Uterus (tissue), 4 donors: Measurements from ENCODE around the gene ITGA2. TPM values are rescaled to one million over a fixed set of nuclear protein-coding genes. Genes with fewer than 3 reads are reported as not detected.

Source experiments
- DNase-seq, 2 donors: peaks; one replicate each; pipeline ENCODE4 v3.0.0-alpha.2; 2019 to 2020
- H3K27ac ChIP-seq, 2 donors: fragments of 200-600 bp; sonication (generic); 1 replicate in 1 of 2; 2 replicates in 1 of 2; pipeline ENCODE4 v1.5.1; 2016 to 2018
- H3K27me3 ChIP-seq, 2 donors: fragments of 200-600 bp; sonication (generic); one replicate each; pipeline ENCODE4 v1.5.1; 2018 to 2019; ENCODE audit warnings: control low read depth in 1 of 2
- H3K36me3 ChIP-seq, 2 donors: fragments of 200-600 bp; sonication (generic); one replicate each; pipeline ENCODE4 v1.5.1; 2019; ENCODE audit warnings: control low read depth in 1 of 2
- H3K4me1 ChIP-seq, 2 donors: fragments of 200-600 bp; sonication (generic); one replicate each; pipeline ENCODE4 v1.5.1; 2018 to 2019; ENCODE audit warnings: control low read depth in 1 of 2
- H3K4me3 ChIP-seq, 2 donors: fragments of 200-600 bp; sonication (generic); 1 replicate in 1 of 2; 2 replicates in 1 of 2; pipeline ENCODE4 v1.5.1; 2018 to 2019; ENCODE audit warnings: mild to moderate bottlenecking in 1 of 2
- H3K9me3 ChIP-seq, 2 donors: fragments of 200-600 bp; sonication (generic); one replicate each; pipeline ENCODE4 v1.5.1; 2019; ENCODE audit warnings: control low read depth in 1 of 2
- CTCF ChIP-seq, 4 experiments: fragments of 200-600 bp in 2 of 4; fragments of 450-650 bp in 2 of 4; sonication (generic) in 2 of 4; IDR thresholded peaks; one replicate each; pipeline ENCODE4 v1.5.1; 2016 to 2019; ENCODE audit warnings: antibody characterized with exemption in 4 of 4, mild to moderate bottlenecking in 2 of 4, moderate library complexity in 1 of 4
- POLR2A ChIP-seq, 2 donors: fragments of 450-650 bp; IDR thresholded peaks; one replicate each; pipeline ENCODE4 v1.6.1; 2016; ENCODE audit warnings: antibody characterized with exemption in 2 of 2, mild to moderate bottlenecking in 1 of 2, moderate library complexity in 1 of 2
- intact Hi-C: fragments of 100-400 bp; cut with DNase I; formaldehyde crosslinking; loops from one replicate; pipeline ENCODE4 v1.15.1; 2023; ENCODE audit warnings: low total_unique reads
- total RNA-seq, 4 donors: library from RNA; depleted of rRNA in 3 of 4; stranded (reverse); fragments of >200 nt in 3 of 4; gene quantifications; one replicate each; pipeline versions ENCODE4 v1.1.0 to v1.2.4, GENCODE V29; 2014 to 2023
- donor health status: DM: yes; HTN: yes; CAD: no.

The ITGA2 gene
- total RNA-seq, 4 donors from 2014 or later: 1.3 to 22.4 (median 4.5) TPM

- Histone ChIP-seq H3K4me1 (no peaks in the 10 kb centered on the region), H3K9me3 (no peaks in the 10 kb centered on the region), H3K4me3 (no peak overlapping the region), H3K27me3 (no peaks in the 10 kb centered on the region), H3K36me3 (no peaks in the 10 kb centered on the region), H3K27ac (no peak overlapping the region)
- no peak for TF ChIP-seq POLR2A (IDR thresholded peaks at IDR 0.05)
- TF ChIP-seq CTCF (IDR thresholded peaks at IDR 0.05): no peak
- intact Hi-C loops: no loop called here
- DNase-seq: no peak
Measured at GRCh38 chr5:53063176-53063575, 74.0 kb downstream of the ITGA2 start.

GRCh38 chr5:53063791-53064190 lies 74.6 kb downstream of the ITGA2 start:
- intact Hi-C loops: no loop called here
- TF ChIP-seq POLR2A (IDR thresholded peaks at IDR 0.05) (no peak), CTCF (IDR thresholded peaks at IDR 0.05) (no peak)
- no peaks in the 10 kb centered on the region for H3K27me3 ChIP-seq
- no peak overlapping the region for H3K4me3 ChIP-seq
- H3K9me3 ChIP-seq: no peaks in the 10 kb centered on the region
- H3K4me1 ChIP-seq: no peaks in the 10 kb centered on the region
- DNase-seq: no peak
- no peaks in the 10 kb centered on the region for H3K36me3 ChIP-seq
- no peak overlapping the region for H3K27ac ChIP-seq

- Histone ChIP-seq H3K4me1 (no peaks in the 10 kb centered on the region), H3K4me3 (no peak overlapping the region), H3K36me3 (no peaks in the 10 kb centered on the region), H3K27ac (no peak overlapping the region), H3K27me3 (no peaks in the 10 kb centered on the region), H3K9me3 (no peaks in the 10 kb centered on the region)
- intact Hi-C loops: no loop called here
- no peak for DNase-seq
- no peak for TF ChIP-seq POLR2A (IDR thresholded peaks at IDR 0.05)
- TF ChIP-seq CTCF (IDR thresholded peaks at IDR 0.05): no peak
Measured at GRCh38 chr5:53066088-53066487, 76.9 kb downstream of the ITGA2 start.

GRCh38 chr5:53067641-53068040 lies 78.5 kb downstream of the ITGA2 start:
- H3K27ac ChIP-seq: no peak overlapping the region
- TF ChIP-seq CTCF (IDR thresholded peaks at IDR 0.05) (no peak), POLR2A (IDR thresholded peaks at IDR 0.05) (no peak)
- no peak for DNase-seq
- intact Hi-C loops: no loop called here
- H3K4me1 ChIP-seq: no peaks in the 10 kb centered on the region
- H3K36me3 ChIP-seq: no peaks in the 10 kb centered on the region
- no peak overlapping the region for H3K4me3 ChIP-seq
- H3K9me3 ChIP-seq: no peaks in the 10 kb centered on the region
- no peaks in the 10 kb centered on the region for H3K27me3 ChIP-seq

- Histone ChIP-seq H3K27ac (no peak overlapping the region), H3K27me3 (no peaks in the 10 kb centered on the region), H3K9me3 (no peaks in the 10 kb centered on the region), H3K4me1 (no peaks in the 10 kb centered on the region), H3K36me3 (no peaks in the 10 kb centered on the region), H3K4me3 (no peak overlapping the region)
- DNase-seq: no peak
- TF ChIP-seq POLR2A (IDR thresholded peaks at IDR 0.05): no peak
- no peak for TF ChIP-seq CTCF (IDR thresholded peaks at IDR 0.05)
- intact Hi-C loops: no loop called here
Measured at GRCh38 chr5:53068291-53068836, 79.2 kb downstream of the ITGA2 start.
